Tibial artery (tissue), 4 donors: ENCODE measurements around the gene UTP14C.
"Not testable (repeated sequence)": the region's sequence is repeated elsewhere in the genome, so short reads cannot be mapped to it uniquely, and the experiment has no call there.

Source experiments
- DNase-seq, 2 donors: peaks; one replicate each; pipeline ENCODE4 v3.0.0-alpha.2; 2019
- H3K27ac ChIP-seq, 2 donors: fragments of 200-600 bp; sonication (generic) in 1 of 2; 1 replicate in 1 of 2; 2 replicates in 1 of 2; pipeline ENCODE4 v1.5.1; 2018 to 2019; ENCODE audit warnings: mild to moderate bottlenecking in 1 of 2
- H3K27me3 ChIP-seq, 2 donors: fragments of 200-600 bp; sonication (generic) in 1 of 2; one replicate each; pipeline versions ENCODE4 v1.5.1 to v1.6.0; 2016 to 2019
- H3K36me3 ChIP-seq, 3 donors: fragments of 200-600 bp; sonication (generic) in 2 of 3; one replicate each; pipeline ENCODE4 v1.5.1; 2016 to 2019; ENCODE audit warnings: mild to moderate bottlenecking in 2 of 3
- H3K4me1 ChIP-seq, 4 donors: fragments of 200-600 bp; sonication (generic) in 2 of 4; 1 replicate in 3 of 4; 2 replicates in 1 of 4; pipeline ENCODE4 v1.5.1; 2016 to 2019
- H3K4me3 ChIP-seq, 2 donors: fragments of 200-600 bp; sonication (generic) in 1 of 2; 1 replicate in 1 of 2; 2 replicates in 1 of 2; pipeline ENCODE4 v1.5.1; 2018 to 2019; ENCODE audit warnings: mild to moderate bottlenecking in 2 of 2
- H3K9me3 ChIP-seq, 3 donors: fragments of 200-600 bp; sonication (generic) in 1 of 3; one replicate each; pipeline ENCODE4 v1.5.1; 2016 to 2019
- intact Hi-C: fragments of 100-400 bp; cut with DNase I; formaldehyde crosslinking; loops from one replicate; pipeline ENCODE4 v1.15.0; 2023; ENCODE audit warnings: low total_unique reads
- TF ChIP-seq, protein P1 (sequence below), 2 experiments: fragments of 200-600 bp in 1 of 2; fragments of 450-650 bp in 1 of 2; IDR thresholded peaks; one replicate each; pipeline ENCODE4 v1.5.1; 2017 to 2019; ENCODE audit warnings: antibody characterized with exemption in 2 of 2, mild to moderate bottlenecking in 1 of 2, moderate library complexity in 1 of 2

The UTP14C gene

DNA sequence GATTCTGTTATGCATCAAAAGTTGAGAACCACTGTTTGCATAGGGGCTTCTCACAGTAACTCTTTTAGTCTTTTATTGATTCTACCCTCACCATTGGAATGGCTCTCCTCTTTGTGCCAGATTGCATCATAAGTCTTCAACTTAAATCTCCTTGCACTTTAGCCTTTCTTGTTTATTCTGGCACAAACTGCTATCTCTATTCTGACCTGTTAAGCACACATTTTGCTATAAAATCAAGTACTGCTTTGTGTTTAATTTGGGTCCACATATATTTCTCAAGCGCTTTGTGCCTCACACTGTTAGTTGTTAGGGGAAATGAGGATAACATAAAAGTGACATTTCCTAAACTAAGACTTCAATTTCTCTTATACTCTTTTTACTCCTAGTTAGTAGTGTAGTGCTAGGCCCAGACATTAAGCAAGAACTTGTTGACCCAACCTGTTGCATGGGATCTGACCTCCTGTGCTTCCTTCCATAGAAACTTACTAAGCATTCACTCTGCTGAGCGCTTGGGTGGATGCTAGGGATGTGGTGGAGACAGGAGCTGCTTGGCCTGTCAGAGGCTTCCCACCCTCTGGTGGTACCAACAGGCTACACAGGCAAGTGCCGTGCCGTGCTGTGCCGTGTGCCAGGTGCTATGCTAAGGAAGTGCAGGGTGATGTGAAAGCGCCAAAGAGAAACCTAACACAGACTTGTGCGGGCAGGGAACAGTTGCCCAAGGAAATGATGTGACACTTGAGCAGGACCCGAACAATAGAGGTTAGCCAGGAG lies 1.2 kb downstream of the UTP14C start:
- H3K27ac ChIP-seq: no peak overlapping the region
- peaks cover 0 to 7% (median 0%) of the 10 kb centered on the region in 4 donors for H3K4me1 ChIP-seq
- H3K4me3 ChIP-seq: no peak overlapping the region
- no peaks in the 10 kb centered on the region for H3K27me3 ChIP-seq
- no peaks in the 10 kb centered on the region for H3K9me3 ChIP-seq
- no peak for DNase-seq
- intact Hi-C loops: no loop called here
- peaks cover 67 to 78% (median 75%) of the 10 kb centered on the region in 3 donors for H3K36me3 ChIP-seq
- TF ChIP-seq, protein P1, sequence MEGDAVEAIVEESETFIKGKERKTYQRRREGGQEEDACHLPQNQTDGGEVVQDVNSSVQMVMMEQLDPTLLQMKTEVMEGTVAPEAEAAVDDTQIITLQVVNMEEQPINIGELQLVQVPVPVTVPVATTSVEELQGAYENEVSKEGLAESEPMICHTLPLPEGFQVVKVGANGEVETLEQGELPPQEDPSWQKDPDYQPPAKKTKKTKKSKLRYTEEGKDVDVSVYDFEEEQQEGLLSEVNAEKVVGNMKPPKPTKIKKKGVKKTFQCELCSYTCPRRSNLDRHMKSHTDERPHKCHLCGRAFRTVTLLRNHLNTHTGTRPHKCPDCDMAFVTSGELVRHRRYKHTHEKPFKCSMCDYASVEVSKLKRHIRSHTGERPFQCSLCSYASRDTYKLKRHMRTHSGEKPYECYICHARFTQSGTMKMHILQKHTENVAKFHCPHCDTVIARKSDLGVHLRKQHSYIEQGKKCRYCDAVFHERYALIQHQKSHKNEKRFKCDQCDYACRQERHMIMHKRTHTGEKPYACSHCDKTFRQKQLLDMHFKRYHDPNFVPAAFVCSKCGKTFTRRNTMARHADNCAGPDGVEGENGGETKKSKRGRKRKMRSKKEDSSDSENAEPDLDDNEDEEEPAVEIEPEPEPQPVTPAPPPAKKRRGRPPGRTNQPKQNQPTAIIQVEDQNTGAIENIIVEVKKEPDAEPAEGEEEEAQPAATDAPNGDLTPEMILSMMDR (IDR thresholded peaks at IDR 0.05): no peak

DNA sequence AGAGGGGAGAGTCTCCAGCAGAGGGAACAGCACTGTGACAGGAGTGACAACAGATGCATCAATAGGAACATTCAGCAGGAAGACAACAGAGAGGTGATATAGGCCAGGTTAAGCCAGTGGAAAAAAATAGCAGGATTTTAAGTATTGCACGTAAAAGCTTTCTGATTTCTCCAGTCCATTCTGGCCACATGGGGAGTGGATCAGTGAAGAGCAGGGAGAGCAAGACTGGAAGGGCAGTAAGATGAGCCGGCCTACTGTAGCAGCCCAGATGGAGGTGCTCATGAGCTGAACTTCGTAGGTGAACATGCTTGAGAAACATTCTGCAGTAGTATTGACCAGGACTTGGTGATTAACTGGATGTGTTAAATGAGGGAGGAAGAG lies 1.7 kb downstream of the UTP14C start:
- intact Hi-C loops: no loop called here
- Histone ChIP-seq H3K4me3 (no peak overlapping the region), H3K9me3 (no peaks in the 10 kb centered on the region), H3K36me3 (peaks cover 67 to 72% (median 71%) of the 10 kb centered on the region in 3 donors), H3K4me1 (peaks cover 0 to 7% (median 0%) of the 10 kb centered on the region in 4 donors), H3K27ac (no peak overlapping the region), H3K27me3 (no peaks in the 10 kb centered on the region)
- no peak for DNase-seq
- TF ChIP-seq, protein P1 (IDR thresholded peaks at IDR 0.05): no peak

DNA sequence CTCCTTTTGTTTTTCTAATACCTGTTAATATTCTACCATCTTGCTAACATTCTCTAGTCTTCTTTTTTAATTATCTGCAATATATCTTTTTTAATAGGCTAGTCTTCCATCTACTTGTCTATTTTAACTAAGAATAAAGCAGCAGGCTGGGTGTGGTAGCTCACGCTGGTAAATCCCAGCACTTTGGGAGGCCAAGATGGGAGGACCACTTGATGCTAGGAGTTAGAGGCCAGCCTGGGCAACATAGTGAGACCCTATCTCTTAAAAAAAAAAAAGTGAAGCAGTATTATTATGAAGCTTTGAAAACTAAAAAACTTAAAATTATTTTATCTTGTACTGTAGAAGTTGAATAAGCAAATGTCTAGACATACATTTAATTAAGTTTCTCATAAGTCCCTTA lies 3.3 kb downstream of the UTP14C start:
- Histone ChIP-seq H3K27ac (no peak overlapping the region), H3K9me3 (no peaks in the 10 kb centered on the region), H3K27me3 (no peaks in the 10 kb centered on the region), H3K4me3 (no peak overlapping the region), H3K4me1 (peaks cover 0 to 7% (median 0%) of the 10 kb centered on the region in 4 donors), H3K36me3 (peaks cover 55 to 64% (median 57%) of the 10 kb centered on the region in 3 donors)
- DNase-seq: no peak
- TF ChIP-seq, protein P1 (IDR thresholded peaks at IDR 0.05): no peak
- intact Hi-C loops: no loop called here

DNA sequence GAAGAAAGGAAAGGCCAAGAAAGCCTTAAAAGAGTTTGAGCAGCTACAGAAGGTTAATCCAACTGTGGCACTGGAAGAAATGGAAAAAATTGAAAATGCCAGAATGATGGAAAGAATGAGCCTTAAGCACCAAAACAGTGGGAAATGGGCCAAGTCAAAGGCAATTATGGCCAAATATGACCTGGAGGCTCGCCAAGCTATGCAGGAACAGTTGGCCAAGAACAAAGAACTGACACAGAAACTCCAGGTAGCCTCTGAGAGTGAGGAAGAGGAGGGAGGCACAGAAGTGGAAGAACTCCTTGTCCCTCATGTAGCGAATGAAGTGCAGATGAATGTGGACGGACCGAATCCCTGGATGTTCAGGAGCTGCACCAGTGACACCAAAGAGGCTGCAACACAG lies 5.1 kb downstream of the UTP14C start:
- Histone ChIP-seq H3K27ac (no peak overlapping the region), H3K36me3 (peaks cover 39 to 47% (median 40%) of the 10 kb centered on the region in 3 donors), H3K9me3 (no peaks in the 10 kb centered on the region), H3K4me3 (no peak overlapping the region), H3K27me3 (no peaks in the 10 kb centered on the region), H3K4me1 (peaks cover 0 to 7% (median 0%) of the 10 kb centered on the region in 4 donors)
- TF ChIP-seq, protein P1 (IDR thresholded peaks at IDR 0.05): no peak
- intact Hi-C loops: no loop called here
- no peak for DNase-seq

DNA sequence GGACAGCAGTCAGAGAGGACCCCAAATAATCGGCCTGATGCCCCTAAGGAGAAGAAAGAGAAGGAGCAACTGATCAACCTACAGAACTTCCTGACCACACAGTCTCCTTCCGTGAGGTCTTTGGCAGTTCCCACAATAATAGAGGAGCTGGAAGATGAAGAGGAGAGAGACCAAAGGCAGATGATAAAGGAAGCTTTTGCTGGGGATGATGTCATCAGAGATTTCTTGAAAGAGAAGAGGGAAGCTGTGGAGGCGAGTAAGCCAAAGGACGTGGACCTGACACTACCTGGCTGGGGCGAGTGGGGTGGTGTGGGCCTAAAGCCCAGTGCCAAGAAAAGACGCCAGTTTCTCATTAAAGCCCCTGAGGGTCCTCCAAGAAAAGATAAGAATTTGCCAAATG lies 5.9 kb downstream of the UTP14C start:
- DNase-seq, H3K4me3 ChIP-seq, H3K4me1 ChIP-seq, H3K27me3 ChIP-seq, H3K9me3 ChIP-seq, intact Hi-C loops, H3K27ac ChIP-seq: not testable (repeated sequence)
- peaks cover 31 to 38% (median 32%) of the 10 kb centered on the region in 3 donors for H3K36me3 ChIP-seq

DNA sequence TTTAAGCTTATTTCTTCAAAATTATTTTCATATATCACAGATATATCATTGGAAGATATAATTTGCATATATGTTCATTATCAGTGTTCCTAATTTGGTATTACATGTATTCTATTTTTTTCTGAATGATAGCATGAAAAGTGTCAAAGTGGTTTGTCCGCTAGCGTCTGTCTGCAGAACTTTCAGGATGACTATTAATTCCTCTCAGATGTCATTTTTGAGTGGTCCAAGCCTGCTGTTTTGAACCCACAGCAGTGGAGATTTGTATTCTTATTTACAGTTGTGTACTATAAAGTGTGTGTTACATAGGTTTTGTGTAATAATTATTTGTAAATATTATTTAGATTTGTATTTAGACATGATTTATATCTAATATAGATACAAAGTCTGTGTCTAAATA lies 8.5 kb downstream of the UTP14C start:
- intact Hi-C loops: no loop called here
- Histone ChIP-seq H3K36me3 (peaks cover 12 to 13% (median 12%) of the 10 kb centered on the region in 3 donors), H3K27me3 (no peaks in the 10 kb centered on the region), H3K9me3 (no peaks in the 10 kb centered on the region), H3K4me1 (no peaks in the 10 kb centered on the region), H3K27ac (no peak overlapping the region), H3K4me3 (no peak overlapping the region)
- TF ChIP-seq, protein P1 (IDR thresholded peaks at IDR 0.05): no peak
- no peak for DNase-seq
